GM23248 (cell line): ENCODE data around the gene OR8H2.

Source experiments
- EZH2 ChIP-seq: fragments of 200-600 bp; sonication (generic); IDR thresholded peaks from 2 replicates; pipeline ENCODE4 v1.6.1; 2018; ENCODE audit warnings: antibody characterized with exemption, mild to moderate bottlenecking; ENCODE audit not compliant: insufficient read depth, poor library complexity, severe bottlenecking
- EZH2phosphoT487 ChIP-seq: fragments of 200-600 bp; sonication (generic); IDR thresholded peaks from 2 replicates; pipeline ENCODE4 v1.6.1; 2018; ENCODE audit warnings: antibody characterized with exemption, moderate library complexity, mild to moderate bottlenecking, low read depth; ENCODE audit not compliant: insufficient read depth

- TF ChIP-seq EZH2phosphoT487 (no peak), EZH2 (no peak)
Observed at GRCh38 chr11:56151376-56151775, 47.9 kb downstream of the OR8H2 start.
